CD4-positive, alpha-beta T cell treated with Interleukin-15 for 1 hour (primary cell): ENCODE results near the gene VPS33A.
"Not testable (repeated sequence)": the region's sequence is repeated elsewhere in the genome, so short reads cannot be mapped to it uniquely, and the experiment has no call there.

Experiments used
- DNase-seq: peaks from one replicate; pipeline ENCODE4 v3.0.0-alpha.2; 2020

Gene VPS33A

DNA sequence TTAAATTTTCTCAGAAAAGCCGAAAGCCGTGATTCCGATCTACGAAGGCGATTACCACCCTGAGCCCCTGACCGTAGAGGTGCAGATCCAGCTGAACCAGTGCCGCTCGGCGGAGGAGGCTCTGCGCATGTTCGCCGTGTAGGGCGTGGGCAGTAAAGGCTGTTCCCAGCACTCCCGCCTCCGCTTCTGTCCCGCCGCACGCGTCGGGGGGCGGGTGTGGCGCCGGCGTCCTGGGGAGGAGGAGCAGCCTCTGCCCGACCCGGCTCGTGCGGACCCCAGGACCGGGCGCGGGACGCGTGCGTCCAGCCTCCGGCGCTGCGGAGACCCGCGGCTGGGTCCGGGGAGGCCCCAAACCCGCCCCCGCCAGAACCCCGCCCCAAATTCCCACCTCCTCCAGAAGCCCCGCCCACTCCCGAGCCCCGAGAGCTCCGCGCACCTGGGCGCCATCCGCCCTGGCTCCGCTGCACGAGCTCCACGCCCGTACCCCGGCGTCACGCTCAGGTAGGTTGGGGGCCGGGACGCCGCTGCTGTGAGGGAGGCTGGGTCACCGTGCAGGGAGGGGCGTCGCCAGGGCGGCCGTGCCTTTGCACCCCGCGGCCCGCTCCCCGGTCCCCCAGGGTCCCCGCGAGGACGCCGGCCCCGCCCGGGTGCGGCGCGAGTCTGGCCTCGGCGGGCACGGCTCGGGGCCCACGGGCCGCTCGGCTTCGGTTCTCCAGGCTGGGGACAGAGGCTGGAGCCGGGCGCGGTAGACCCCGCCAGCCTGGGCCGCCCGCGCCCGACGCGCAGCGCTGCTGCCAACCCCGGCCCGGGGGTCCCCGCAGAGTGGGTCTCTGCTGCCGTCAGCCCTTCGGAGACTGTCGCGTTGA is 62.8 kb downstream of the VPS33A start, which contains the start of gene B3GNT4:
Gene B3GNT4 (plus strand): TSS at position 409 of the 866 bp plus-strand sequence. CDS start 910 bp downstream, outside the sequence.
- DNase-seq, result peak; percentile 61

DNA sequence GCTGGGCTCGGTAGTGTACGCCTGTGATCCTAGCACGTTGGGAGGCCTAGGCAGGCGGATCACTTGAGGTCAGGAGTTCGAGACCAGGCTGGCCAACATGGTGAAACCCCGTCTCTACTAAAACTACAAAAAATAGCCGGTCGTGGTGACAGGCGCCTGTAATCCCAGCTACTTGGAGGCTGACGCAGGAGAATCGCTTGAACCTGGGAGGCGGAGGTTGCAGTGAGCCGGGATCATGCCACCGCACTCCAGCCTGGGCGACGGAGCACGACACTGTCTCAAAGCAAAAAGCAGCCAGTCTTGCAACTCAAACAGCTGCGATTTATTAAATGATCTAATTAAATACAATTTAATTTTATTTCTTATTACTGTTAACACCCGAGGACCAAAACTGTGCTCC is 63.5 kb downstream of the VPS33A start:
- not testable (repeated sequence) for DNase-seq

DNA sequence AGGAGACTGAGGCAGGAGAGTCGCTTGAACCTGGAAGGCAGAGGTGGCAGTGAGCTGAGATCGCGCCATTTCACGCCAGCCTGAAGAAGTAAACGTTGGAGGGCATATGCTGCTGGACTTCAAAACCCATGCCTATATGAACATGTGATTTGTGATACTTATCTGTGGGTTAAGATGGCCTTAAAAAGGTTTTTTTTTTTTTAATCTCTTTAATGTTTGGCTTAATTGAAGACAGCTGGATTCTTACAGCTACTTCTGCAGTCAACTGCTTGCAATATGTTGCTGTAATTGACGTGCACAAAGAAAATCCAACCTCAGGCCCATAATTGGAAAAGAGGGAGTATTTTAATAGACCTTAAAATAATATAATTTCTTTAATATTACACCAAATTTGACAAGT is 64.3 kb downstream of the VPS33A start:
- DNase-seq, result no peak

DNA sequence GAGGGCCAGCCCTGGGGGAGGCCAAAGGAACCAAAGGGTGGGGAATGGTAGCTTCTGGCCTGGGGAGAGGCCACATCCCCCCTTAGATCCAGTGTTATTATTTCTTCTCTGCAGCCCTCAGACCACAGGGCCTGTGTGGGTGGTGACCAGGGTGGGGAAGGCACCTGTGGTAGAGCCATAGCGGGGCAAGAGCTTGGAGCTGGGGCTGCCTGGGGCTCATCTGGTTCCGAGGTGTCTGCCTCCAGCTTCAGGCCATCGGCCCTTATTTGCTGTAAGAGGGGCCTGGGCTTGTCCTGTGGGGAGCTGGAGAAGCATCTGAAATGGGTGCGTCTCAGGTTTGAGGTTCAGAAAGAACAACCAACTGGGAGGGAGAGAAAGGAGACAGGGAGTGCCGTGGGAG is 64.9 kb downstream of the VPS33A start:
- DNase-seq, result no peak

DNA sequence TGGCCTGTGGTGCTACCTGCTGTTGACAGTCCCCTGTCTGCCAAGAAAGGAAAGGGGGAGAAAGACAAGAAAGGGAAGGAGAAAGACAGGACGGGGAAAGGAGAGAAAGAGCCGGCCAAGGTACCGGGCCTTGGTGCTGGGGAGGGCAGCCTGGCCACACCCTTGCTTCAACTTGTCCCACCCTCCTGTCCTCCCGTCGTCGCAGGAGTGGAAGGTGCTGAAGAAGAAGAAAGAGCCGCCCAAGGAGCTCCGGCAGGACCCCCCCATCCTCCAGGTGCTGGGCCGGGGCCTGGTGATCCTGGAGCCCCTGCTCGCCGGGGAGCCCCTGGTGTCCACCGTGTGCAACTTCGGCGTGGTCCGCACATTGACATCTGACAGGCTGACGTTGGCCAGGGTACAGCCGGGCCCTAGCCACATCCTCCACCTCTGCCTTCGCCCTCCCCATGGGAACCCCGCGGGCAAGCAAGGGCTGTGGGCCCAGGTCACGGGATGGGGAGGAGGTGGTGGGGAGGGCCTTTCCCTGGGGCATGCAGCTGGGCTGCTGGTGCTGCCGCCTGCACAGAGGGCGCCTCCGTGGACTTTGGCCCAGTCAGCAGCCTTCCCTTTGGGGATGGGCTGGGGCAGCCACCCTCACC is 65.6 kb downstream of the VPS33A start:
- DNase-seq, result no peak

DNA sequence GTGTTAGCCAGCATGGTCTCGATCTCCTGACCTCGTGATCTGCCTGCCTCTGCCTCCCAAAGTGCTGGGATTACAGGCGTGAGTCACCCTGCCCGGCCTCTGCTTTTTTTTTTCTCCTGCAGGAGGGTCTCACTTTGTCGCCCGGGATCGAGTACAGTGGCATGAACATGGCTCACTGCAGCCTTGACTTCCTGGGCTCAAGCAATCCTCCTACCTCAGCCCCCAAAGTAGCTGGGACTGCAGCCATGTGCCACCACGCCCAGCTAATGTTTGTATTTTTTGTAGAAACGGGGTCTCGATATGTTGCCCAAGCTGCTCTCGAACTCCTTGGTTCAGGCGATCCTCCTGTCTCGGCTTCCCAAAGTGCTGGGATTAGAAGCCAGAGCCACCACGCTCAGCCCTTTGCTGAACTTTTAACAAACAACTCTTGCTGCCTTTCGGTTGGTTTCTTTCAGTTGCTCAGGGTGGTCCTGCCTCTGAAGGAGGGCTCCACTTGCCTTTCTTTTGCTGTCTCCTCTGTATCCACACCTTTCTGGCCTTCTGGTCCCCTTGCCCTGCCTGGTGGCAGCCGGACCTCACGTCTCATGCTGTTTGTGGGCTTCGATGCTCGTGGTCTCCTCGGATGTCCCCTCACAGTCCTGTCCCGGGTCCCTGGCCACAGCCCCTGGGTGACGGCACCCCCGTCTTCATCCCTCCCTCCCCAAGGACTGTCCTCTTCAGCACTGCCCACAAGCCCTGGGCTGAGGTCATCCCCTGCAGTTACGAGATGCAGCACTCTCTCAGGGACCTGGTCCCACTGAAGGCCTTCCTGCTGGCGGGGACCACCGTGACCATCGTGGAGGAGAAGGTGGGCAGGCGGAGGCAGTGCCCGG is 66.6 kb downstream of the VPS33A start:
- DNase-seq, result no peak

DNA sequence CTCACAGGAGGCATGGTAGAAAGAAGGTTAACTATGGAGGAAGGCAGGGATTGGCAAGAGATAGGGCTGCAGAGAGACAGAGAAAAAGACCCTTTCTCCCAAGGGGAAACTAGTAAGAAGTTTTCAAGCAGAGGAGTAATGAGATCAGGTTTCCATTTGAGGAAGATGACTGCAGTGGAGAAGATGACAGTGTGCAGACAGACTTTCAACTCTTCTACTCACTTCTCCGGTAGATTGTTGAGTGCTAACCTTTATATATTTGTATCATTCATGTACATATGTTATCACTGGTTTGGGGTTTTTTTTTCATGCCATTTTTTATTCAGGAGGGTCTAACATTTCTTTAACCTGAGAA is 68.7 kb downstream of the VPS33A start:
- no peak for DNase-seq

DNA sequence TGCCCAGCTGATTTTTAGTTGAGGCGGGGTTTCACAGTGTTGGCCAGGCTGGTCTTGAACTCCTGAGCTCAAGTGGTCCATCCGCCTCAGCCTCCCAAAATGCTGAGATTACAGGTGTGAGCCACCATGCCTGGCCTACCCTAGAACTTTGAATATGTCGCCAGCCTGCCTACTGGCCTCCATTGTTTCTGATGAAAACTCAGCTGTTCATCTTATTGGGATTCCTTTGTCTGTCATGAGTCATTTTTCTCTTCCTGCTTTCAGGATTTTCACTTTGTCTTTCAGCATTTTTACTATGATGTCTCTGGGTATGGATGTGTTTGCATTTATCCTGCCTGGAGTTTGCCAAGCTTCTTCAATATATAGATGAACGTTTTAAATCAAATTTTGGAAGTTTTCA is 70.9 kb downstream of the VPS33A start:
- DNase-seq, result no peak

DNA sequence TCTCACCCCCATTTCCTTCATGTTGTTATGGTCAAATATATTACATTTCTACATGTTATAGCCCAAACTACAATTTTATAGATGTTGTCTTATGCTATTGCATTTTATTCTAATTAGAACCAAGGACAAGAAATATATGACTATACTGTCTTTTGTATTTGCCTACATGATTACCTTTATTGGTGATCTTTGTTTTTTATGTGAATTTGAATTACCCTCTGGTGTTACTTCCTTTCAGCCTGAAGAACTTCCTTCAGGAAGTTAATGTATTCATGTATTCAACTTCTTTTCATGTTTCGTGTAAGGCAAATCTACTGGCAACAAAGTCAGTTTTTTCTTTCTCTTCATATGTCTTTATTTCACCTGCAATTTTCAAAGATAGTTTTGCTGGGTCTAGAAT is 71.5 kb downstream of the VPS33A start:
- no peak for DNase-seq

DNA sequence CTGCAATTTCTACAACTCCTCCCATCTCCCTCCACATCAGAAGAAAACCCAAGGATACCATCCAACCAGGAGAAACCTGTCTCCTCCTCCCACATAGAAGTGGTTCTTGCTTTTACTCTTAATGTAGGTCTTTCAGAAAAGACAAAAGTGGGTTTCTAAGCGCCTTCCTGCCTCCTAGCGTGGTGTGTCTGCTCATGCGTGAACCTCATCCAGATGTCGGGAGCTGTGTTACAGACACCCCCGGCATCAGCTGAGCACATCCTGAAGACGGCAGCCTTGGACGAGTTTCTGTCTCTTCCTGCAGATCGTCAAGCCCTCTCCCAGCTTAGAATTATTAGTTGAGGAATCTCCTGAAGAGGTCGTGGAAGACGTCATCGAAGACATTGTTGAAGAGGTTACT is 73.9 kb downstream of the VPS33A start:
- DNase-seq, result no peak

DNA sequence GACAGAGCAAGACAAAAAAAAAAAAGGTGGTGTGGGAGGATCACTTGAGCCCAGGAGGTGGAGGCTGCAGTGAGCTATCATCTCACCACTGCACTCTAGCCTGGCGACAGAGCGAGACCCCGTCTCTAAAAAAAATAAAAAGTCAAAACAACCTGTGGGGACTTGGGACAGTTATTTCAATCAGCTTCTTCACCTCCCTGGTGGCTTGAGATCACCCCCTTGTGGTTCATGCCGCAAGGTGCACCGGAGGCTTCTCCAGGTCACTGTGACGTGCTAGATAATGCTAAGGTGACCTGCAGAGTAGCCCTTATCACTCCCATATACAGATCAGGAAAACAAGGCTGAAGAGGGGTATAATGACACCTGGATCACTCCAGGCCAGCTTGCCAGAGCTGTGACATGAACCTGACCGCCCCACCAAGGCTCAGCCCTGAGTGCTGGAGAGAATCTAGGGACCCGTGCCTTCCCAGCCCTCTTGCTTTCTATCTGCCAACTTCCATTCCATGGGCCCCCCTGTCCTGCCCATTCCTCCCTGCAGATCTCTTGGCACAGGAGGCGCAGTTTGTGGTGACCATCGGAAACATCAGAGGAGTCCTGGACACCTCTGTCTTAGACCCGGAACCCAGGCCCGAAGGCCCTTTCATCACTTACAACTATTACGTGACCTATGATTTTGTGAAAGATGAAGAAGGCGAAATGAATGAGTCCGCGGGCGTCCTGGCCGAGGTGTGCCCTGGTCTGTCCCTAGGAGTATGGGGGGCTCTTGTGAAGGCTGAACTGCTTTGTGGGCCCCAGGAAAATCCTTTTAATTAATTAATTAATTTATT is 75.2 kb downstream of the VPS33A start:
- peak; percentile 69 for DNase-seq

DNA sequence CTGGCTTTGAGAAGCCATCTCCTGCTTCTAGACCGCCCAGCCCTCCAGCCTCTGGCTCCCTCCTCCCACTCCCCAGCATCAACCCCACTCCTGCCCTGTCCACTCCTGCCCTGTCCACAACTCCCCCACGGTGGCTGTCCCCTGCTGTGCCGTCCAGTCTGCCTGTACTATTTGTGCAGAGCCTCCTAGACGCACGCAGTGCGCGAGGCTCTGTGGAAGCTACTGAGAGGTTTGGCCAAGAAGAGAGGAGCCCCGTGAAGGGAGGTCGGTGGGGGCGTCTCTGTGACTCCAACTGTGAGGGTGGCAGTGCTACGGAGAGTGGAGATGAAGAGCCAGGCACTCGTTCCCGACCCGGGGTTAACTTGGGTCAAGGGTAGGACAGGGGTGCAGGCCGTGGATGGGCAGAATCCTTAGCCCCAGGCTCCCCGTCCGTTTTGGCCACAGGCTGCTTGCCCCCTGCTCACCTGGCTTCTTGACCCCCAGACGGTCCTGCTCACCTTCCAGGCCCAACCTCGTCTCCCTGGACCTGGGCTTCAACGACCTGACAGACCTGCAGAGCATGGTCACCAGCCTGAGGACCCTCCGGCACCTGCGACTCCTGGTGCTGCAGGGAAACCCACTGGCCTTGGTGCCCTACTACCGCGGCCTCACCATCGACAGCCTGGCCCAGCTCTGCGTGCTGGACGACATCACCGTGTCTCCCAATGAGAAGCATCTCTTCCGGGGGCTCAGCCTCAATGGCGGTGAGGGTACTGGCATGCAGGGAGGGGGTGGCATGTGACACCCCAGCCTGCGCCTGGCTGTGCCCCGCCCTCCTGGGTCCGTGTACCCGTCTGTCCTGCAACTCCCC is 76.4 kb downstream of the VPS33A start:
- DNase-seq, result no peak

DNA sequence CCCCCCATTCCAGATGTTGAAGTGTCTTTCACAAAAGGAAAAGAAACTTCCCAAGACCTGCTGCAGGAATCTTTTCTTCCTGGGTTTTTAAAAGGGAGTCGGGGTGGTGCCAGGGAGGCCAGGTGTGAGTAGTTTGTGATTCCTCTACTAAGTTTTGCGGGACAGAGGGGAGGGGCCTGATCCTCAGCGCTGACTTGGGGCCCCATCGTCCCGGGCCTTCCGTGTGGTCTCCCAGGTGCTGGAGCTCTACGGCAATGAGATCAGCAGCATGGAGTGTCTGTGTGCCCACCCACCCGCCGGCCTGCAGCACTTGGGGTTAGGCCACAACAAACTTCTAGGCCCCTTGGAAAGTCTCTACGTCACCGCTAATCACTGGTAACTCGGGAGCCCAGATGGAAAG is 78.8 kb downstream of the VPS33A start:
- no peak for DNase-seq

DNA sequence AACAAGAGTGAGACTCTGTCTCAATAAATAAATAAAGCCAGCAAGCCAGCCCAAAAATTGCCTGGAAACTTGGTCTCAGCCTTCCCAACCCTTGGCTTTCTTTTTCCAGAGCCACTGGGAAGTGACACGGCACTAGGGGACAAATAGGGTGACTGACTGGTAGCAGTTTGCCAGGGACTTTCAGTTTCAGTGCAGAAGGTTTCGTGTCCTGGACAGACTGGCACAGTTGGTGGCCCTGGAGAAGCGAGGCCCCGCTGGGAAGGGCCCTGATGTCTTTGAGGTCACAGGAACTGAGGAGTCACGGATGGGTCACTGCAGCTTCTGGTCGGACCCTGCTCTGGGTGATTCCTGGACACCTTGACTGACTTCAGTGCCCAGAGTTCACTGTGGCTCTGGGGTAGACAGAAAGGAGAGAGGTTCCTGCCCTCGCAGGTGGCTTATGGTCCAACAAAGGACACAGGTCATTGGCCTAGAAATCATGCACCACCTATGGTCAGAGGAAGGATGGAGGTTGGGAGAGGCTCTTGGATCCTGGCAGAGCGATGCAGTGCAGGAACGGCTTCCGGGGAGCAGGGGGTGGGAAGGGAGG is 80.7 kb downstream of the VPS33A start:
- no peak for DNase-seq

DNA sequence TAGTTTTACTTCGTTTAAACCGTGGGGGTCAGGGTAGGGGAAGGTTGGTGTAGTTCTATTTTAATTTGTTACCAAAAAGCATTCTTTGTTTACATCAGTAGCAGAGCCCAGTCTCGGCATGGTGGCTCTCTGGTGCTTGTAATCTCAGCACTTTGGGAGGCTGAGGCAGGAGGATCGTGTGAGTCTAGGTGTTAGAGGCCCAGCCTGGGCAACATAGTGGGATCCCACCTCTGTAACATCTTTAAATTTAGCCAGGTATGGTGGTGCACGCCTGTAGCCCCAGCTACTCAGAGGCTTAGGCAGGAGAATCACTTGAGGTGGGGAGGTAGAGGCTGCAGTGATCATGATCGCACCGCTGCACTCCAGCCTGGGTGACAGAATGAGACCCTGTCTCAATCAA is 81.2 kb downstream of the VPS33A start:
- no peak for DNase-seq

DNA sequence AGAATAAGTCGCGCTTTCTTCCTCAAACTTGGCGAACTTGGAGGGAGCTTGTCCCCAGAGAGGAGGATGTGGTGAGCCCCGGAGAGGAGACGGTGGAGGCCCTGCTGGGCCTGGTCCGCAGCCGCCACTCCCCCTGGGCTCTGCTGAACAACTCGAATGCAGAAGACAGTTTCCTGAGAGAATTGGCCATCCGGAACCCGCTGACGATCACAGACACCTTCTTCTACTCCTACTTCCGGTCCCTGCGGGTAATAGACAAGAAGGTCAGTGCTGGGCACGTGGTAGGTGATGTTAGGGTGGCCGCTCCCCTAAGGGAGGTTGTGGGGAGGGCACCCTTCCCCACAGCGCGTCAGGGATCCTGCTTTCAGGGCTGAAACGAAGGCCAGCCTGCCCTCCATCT is 81.8 kb downstream of the VPS33A start:
- peak; percentile 21 for DNase-seq

DNA sequence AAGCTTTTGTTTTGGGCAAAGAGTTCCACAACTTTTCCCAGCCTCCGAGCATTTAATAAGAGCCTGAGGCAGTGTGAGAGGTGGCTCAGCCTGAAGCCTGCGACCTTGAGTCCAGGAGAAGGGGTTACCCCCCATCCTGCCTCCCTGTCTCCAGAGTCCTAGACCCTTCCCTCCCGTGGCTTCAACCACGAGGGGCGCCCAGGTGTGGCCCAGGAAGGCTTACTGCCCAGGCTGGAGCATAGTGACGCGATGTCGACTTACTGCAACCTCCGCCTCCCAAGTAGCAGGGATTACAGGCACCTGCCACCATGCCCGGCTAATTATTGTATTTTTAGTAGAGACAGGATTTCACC is 82.7 kb downstream of the VPS33A start:
- DNase-seq, result no peak

DNA sequence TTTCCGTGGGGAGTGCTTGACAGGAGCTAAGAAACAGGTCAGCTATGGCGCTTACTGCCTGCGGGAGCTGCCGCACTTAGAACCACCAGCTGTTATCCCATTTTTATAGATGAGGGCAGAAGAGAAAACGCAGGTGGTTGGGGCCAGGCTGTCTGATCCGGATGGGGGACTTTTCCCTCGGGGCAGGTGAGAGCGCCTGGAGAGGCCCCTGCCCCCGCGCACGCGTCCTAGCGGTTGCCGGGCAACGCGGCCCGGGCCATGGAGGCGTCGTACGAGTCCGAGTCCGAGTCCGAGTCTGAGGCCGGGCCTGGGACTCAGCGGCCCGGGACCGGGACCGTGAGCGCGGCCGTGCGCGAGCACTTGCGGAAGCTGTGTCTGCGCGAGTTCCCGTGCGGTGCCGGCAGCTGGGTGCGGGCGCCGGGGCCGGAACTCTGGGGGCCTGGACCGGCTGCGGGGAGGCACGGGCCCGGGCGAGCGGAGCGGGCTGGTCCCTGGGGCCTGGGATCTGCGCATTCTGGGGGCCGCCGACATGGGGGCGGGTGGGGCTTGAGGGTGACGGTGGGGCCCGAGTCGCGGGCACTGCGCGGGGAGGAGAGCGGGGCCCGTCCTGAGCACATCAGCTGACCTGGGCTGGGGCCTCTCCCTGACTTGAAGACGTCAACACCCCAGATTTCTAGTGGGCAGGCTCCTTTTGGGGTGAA is 83.3 kb downstream of the VPS33A start, which contains the start of gene LRRC43:
Gene LRRC43 (plus strand): TSS at position 237 of the 701 bp plus-strand sequence. CDS start 22 bp downstream, at position 259.
- DNase-seq, result peak; percentile 32
